HepG2 (cell line): ENCODE data around the gene MAN2B2. TPM values are rescaled to one million over a fixed set of nuclear protein-coding genes. Genes with fewer than 3 reads are reported as not detected.

Source experiments
- ATAC-seq: fragments of 200-7000 bp; cut with Tn5 transposase; 3 replicates; pipeline ENCODE4 v1.9.1; 2020; ENCODE audit warnings: mild to moderate bottlenecking, moderate library complexity
- BruUV-seq: library from RNA; stranded (reverse); fragments of 400-500 nt; replicated peaks from 2 replicates; lab custom pipeline; 2021; lab: Mats Ljungman, UMichigan
- CTCF ChIA-PET: fragments of 300-600 bp; formaldehyde crosslinking; extraction: SDS; loops from one replicate; lab custom pipeline; 2021; ENCODE audit warnings: low total read pairs, inconsistent platforms, low intra/inter-chr PET ratio; lab: Yijun Ruan, JAX
- POLR2A ChIA-PET: fragments of 350-600 bp; sonication (Branson Sonifier 250); formaldehyde crosslinking; loops from one replicate; lab custom pipeline; 2020; ENCODE audit warnings: antibody characterized with exemption, inconsistent platforms; lab: Yijun Ruan, JAX
- DNase-seq: peaks from one replicate; pipeline ENCODE4 v3.0.0-alpha.2; 2015; ENCODE audit warnings: low spot score
- FAIRE-seq: peaks from 3 replicates; lab custom pipeline; 2011; peaks lifted over from hg19 to GRCh38; lab: Jason Lieb, UNC
- H2AFZ ChIP-seq: one replicate; pipeline ENCODE4 v1.6.1; 2011; ENCODE audit warnings: low read length, inconsistent platforms
- H3K27ac ChIP-seq: fragments of 300-600 bp; 3 replicates; pipeline ENCODE4 v1.8.0; 2011; ENCODE audit warnings: mixed run types, mild to moderate bottlenecking, mixed read lengths, low read length, inconsistent platforms; ENCODE audit not compliant: insufficient read depth; ENCODE audit errors: extremely low read length
- H3K27me3 ChIP-seq, 2 experiments: fragments of 200-600 bp in 1 of 2; 2 replicates in 1 of 2; 3 replicates in 1 of 2; pipeline versions ENCODE4 v1.6.0 to v1.8.0; 2011; ENCODE audit warnings: low read length in 2 of 2, mild to moderate bottlenecking in 2 of 2, moderate library complexity in 2 of 2, inconsistent platforms in 1 of 2; ENCODE audit not compliant: insufficient read depth in 2 of 2, control insufficient read depth in 1 of 2
- H3K36me3 ChIP-seq, 2 experiments: fragments of 200-600 bp in 1 of 2; replicated peaks in 1 of 2; 2 replicates in 1 of 2; 3 replicates in 1 of 2; pipeline versions ENCODE4 v1.5.1 to v1.8.0; 2011; ENCODE audit warnings: low read length in 2 of 2, inconsistent platforms in 1 of 2; ENCODE audit not compliant: insufficient read depth in 2 of 2, control insufficient read depth in 1 of 2
- H3K4me1 ChIP-seq: 2 replicates; pipeline ENCODE4 v1.5.1; 2012; ENCODE audit warnings: low read length, inconsistent platforms; ENCODE audit not compliant: insufficient read depth
- H3K4me2 ChIP-seq: 2 replicates; pipeline ENCODE4 v1.6.0; 2011; ENCODE audit warnings: low read depth, low read length, inconsistent platforms
- H3K4me3 ChIP-seq, 3 experiments: fragments of 200-600 bp in 1 of 3; sonication (generic), shearing (Covaris generic) in 1 of 3; replicated peaks in 1 of 3; 2 replicates each; pipeline ENCODE4 v1.5.1; 2011 to 2016; ENCODE audit warnings: low read length in 3 of 3, inconsistent platforms in 2 of 3, low read depth in 2 of 3, mild to moderate bottlenecking in 2 of 3, control low read depth in 1 of 3, mixed read lengths in 1 of 3; ENCODE audit not compliant: insufficient read depth in 1 of 3
- H3K79me2 ChIP-seq: one replicate; pipeline ENCODE4 v1.6.1; 2011; ENCODE audit warnings: low read length, inconsistent platforms; ENCODE audit not compliant: insufficient read depth
- H3K9ac ChIP-seq: 2 replicates; pipeline ENCODE4 v1.6.0; 2011; ENCODE audit warnings: mild to moderate bottlenecking, low read depth, low read length, inconsistent platforms; ENCODE audit not compliant: insufficient read depth
- H3K9me3 ChIP-seq: 2 replicates; pipeline ENCODE4 v1.5.1; 2012; ENCODE audit warnings: mild to moderate bottlenecking, low read length
- H4K20me1 ChIP-seq: 2 replicates; pipeline ENCODE4 v1.6.0; 2011; ENCODE audit warnings: inconsistent platforms, mild to moderate bottlenecking, low read length, moderate library complexity; ENCODE audit not compliant: insufficient read depth
- CEBPG ChIP-seq: IDR thresholded peaks from 2 replicates; pipeline ENCODE4 v1.6.1; 2016
- CENPBD1 ChIP-seq: sonication (generic); formaldehyde crosslinking; IDR thresholded peaks from 2 replicates; pipeline ENCODE4 v1.8.0; 2022; ENCODE audit warnings: missing genetic modification reagents, low read depth, mild to moderate bottlenecking, borderline replicate concordance
- HES4 ChIP-seq: sonication (generic); formaldehyde crosslinking; IDR thresholded peaks from 2 replicates; pipeline ENCODE4 v1.9.0; 2021; ENCODE audit warnings: mild to moderate bottlenecking, missing genetic modification reagents, borderline replicate concordance
- HNF4A ChIP-seq: sonication (generic); formaldehyde crosslinking; IDR thresholded peaks from 2 replicates; pipeline ENCODE4 v1.4.0; 2020; ENCODE audit warnings: missing genetic modification reagents
- HNRNPL ChIP-seq: fragments of 200-400 bp; formaldehyde crosslinking; IDR thresholded peaks from 2 replicates; pipeline ENCODE4 v1.6.1; 2017; ENCODE audit warnings: mild to moderate bottlenecking, low read depth, low read length
- KDM5B ChIP-seq: sonication (generic); formaldehyde crosslinking; IDR thresholded peaks from 2 replicates; pipeline ENCODE4 v1.4.0; 2020; ENCODE audit warnings: missing genetic modification reagents, mild to moderate bottlenecking, borderline replicate concordance
- KLF6 ChIP-seq: IDR thresholded peaks from 2 replicates; pipeline ENCODE4 v1.8.0; 2016; ENCODE audit warnings: missing biosample characterization, missing genetic modification reagents
- KMT2B ChIP-seq: IDR thresholded peaks from 2 replicates; pipeline ENCODE4 v1.6.1; 2016; ENCODE audit warnings: missing genetic modification reagents, missing compliant biosample characterization
- MED1 ChIP-seq: sonication (generic); formaldehyde crosslinking; IDR thresholded peaks from 2 replicates; pipeline ENCODE4 v1.4.0; 2020; ENCODE audit warnings: missing genetic modification reagents
- ONECUT2 ChIP-seq: sonication (generic); formaldehyde crosslinking; IDR thresholded peaks from 2 replicates; pipeline ENCODE4 v1.4.0; 2020; ENCODE audit warnings: missing genetic modification reagents
- PBX3 ChIP-seq: sonication (generic); formaldehyde crosslinking; IDR thresholded peaks from 2 replicates; pipeline ENCODE4 v1.8.1; 2023; ENCODE audit warnings: missing genetic modification reagents, inconsistent platforms, borderline replicate concordance
- REST ChIP-seq, 2 experiments: IDR thresholded peaks; 2 replicates each; pipeline ENCODE4 v1.6.1; 2011 to 2012; ENCODE audit warnings: low read length in 2 of 2, borderline replicate concordance in 1 of 2, low read depth in 1 of 2, mild to moderate bottlenecking in 1 of 2, moderate library complexity in 1 of 2
- TAF1 ChIP-seq: sonication (generic); formaldehyde crosslinking; IDR thresholded peaks from 2 replicates; pipeline ENCODE4 v1.4.0; 2020; ENCODE audit warnings: missing genetic modification reagents
- ZNF234 ChIP-seq: sonication (generic); formaldehyde crosslinking; conservative IDR thresholded peaks from 2 replicates; pipeline ENCODE4 v1.5.1; 2020; ENCODE audit warnings: mild to moderate bottlenecking, missing genetic modification reagents
- ZNF460 ChIP-seq: sonication (generic); formaldehyde crosslinking; IDR thresholded peaks from 2 replicates; pipeline ENCODE4 v1.5.1; 2020; ENCODE audit warnings: missing genetic modification reagents, mild to moderate bottlenecking, borderline replicate concordance
- ZNF572 ChIP-seq: sonication (generic); formaldehyde crosslinking; IDR thresholded peaks from 2 replicates; pipeline ENCODE4 v1.5.1; 2020; ENCODE audit warnings: mild to moderate bottlenecking, missing genetic modification reagents
- ZSCAN5A ChIP-seq: sonication (generic); formaldehyde crosslinking; IDR thresholded peaks from 2 replicates; pipeline ENCODE4 v1.8.0; 2022; ENCODE audit warnings: mild to moderate bottlenecking, missing genetic modification reagents, borderline replicate concordance
- WGBS: methylation state at CpG from one replicate; pipeline ENCODE4 v1.1.6; 2017; ENCODE audit warnings: low lambda C conversion rate; 5-methylcytosine and 5-hydroxymethylcytosine counted together
- in situ Hi-C: cut with HindIII; loops from 2 replicates; pipeline ENCODE4 v1.10.0; 2017; ENCODE audit warnings: low pct_unique_long_range_greater_than_20kb; ENCODE audit not compliant: extremely low pct_ligation_motif_present
- intact Hi-C: fragments of 100-400 bp; cut with micrococcal nuclease; formaldehyde crosslinking; loops from one replicate; pipeline ENCODE4 v1.10.0; 2022; ENCODE audit not compliant: unreplicated experiment
- polyA plus RNA-seq, 8 experiments: library from polyadenylated mRNA; depleted of rRNA in 3 of 8; stranded (reverse) in 7 of 8; unstranded in 1 of 8; fragments of >200 nt; fragmentation: Illumina TruSeq in 4 of 8; extraction: Trizol in 4 of 8; gene quantifications; 2 replicates each; pipeline versions ENCODE4 v1.2.1 to v1.2.3, GENCODE V29; 2011 to 2016; ENCODE audit warnings: low read depth in 4 of 8, missing spikeins in 1 of 8, mixed read lengths in 1 of 8; ENCODE audit not compliant: insufficient read depth in 1 of 8
- total RNA-seq, 5 experiments: library from RNA; depleted of rRNA; stranded (reverse); fragments of >200 nt; fragmentation: Illumina TruSeq; extraction: Trizol; gene quantifications; 2 replicates each; pipeline ENCODE4 v1.2.3, GENCODE V29; 2016; ENCODE audit warnings: low read depth in 1 of 5

Gene MAN2B2
- total and polyA plus RNA-seq, 2 of the 13 experiments (the other 11 are each of a cell fraction or from before 2014, with no cell fraction given) = 4.8 to 5.4 TPM

GRCh38 chr4:6633091-6633906 is 58.3 kb downstream of the MAN2B2 start:
- Histone ChIP-seq H3K4me2 (peak overlapping the region; percentile 84), H4K20me1 (no peaks in the 10 kb centered on the region), H3K27me3 (no peaks in the 10 kb centered on the region), H3K9me3 (no peaks in the 10 kb centered on the region), H3K36me3 (no peaks in the 10 kb centered on the region), H2AFZ (no peak overlapping the region), H3K4me3 (peak overlapping the region; percentile 20 to 65 (median 49); a peak in 5 of 6 replicates), H3K4me1 (peaks cover 28% of the 10 kb centered on the region), H3K9ac (peak overlapping the region; percentile 67), H3K79me2 (no peaks in the 10 kb centered on the region), H3K27ac (peak overlapping the region; percentile 83)
- ChIA-PET CTCF (no interaction called here), POLR2A (interaction anchor here (0.8 to 2.0 kb wide), 13 partner anchors 9 to 266 kb away, joined by 3 to 15 read pairs (median 4); partner anchors contain the start of gene MAN2B2)
- DNase-seq (peak; percentile 82), FAIRE-seq (peak; percentile 84), ATAC-seq (peak; percentile 99)
- in situ Hi-C loops = no loop called here
- intact Hi-C loops = no loop called here
- 4% methylated on average over 6 of the region's 10 CpGs for WGBS
- no TSS peak for BruUV-seq
- TF ChIP-seq REST (IDR thresholded peaks at IDR 0.05; ENCODE audit: borderline replicate concordance in 1 of 2, low read depth in 1 of 2, low read length in 2 of 2) = no peak
- no peak for TF ChIP-seq ZNF572 (CRISPR knock-in tag)
- TF ChIP-seq CEBPG (CRISPR knock-in tag) = peak; percentile 100
- no peak for TF ChIP-seq ZSCAN5A (CRISPR knock-in tag)
- no peak for TF ChIP-seq ZNF460 (CRISPR knock-in tag)
- peak; percentile 59 for TF ChIP-seq MED1
- TF ChIP-seq ZNF234 (CRISPR knock-in tag) = no peak
- TF ChIP-seq CENPBD1 (CRISPR knock-in tag) = no peak
- TF ChIP-seq KMT2B (CRISPR knock-in tag) = 0 out of 2 replicates have a peak, but pooled peaks have one; percentile 25
- no peak for TF ChIP-seq HES4 (CRISPR knock-in tag)
- 0 out of 2 replicates have a peak, but pooled peaks have one; percentile 46 for TF ChIP-seq KDM5B (CRISPR knock-in tag)
- no peak for TF ChIP-seq PBX3
- peak; percentile 57 for TF ChIP-seq HNF4A (CRISPR knock-in tag)
- TF ChIP-seq TAF1 (CRISPR knock-in tag) = 0 out of 2 replicates have a peak, but pooled peaks have one; percentile 38
- TF ChIP-seq KLF6 (CRISPR knock-in tag) = 0 out of 2 replicates have a peak, but pooled peaks have one; percentile 31
- no peak for TF ChIP-seq ONECUT2
- no peak for TF ChIP-seq HNRNPL
